ENCODE data around the gene GPR78. TPM values are rescaled to one million over a fixed set of nuclear protein-coding genes. Genes with fewer than 3 reads are reported as not detected.

Gene GPR78
- total and polyA plus RNA-seq, 2 of the 13 experiments (the other 11 are each of a cell fraction or from before 2014, with no cell fraction given) = 0.01 to 0.07 TPM

- TF ChIP-seq HNRNPLL (IDR thresholded peaks at IDR 0.05; ENCODE audit: low read depth, low read length, poor library complexity, severe bottlenecking) = no peak
These were observed 2.2 kb upstream of the GPR78 start (continued) for GRCh38 chr4:8577972-8578371.

DNA sequence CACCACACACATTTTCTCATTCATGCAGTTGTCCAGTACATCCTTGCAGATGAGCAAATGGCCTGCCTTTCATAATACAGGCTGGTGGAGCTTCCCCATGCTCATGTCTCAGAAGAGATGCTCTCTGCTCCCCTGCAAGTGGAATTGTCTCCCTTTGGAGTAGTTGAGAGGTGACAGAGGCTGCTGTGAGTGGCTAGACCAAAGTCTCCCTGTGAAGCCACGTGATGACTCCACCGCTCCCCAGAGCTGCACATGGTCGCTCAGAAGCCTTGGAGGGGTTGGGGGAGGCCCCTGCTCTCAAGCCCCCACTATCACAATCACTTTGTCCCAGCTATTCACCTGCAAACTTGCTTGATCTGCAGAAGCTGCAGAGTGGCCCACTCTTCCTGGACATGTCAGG lies 1.5 kb upstream of the GPR78 start:
- Histone ChIP-seq H3K4me1 (ENCODE audit: insufficient read depth, low read length) (no peaks in the 10 kb centered on the region), H4K20me1 (ENCODE audit: insufficient read depth, low read length) (0 out of 2 replicates have a peak, but pooled peaks cover 3% of the 10 kb centered on the region), H3K27me3 (ENCODE audit: control insufficient read depth in 1 of 2, insufficient read depth in 2 of 2, low read length in 2 of 2) (peaks cover 1 to 5% of the 10 kb centered on the region in 2 experiments; a peak in 1 of 5 replicates), H3K9me3 (ENCODE audit: low read length) (no peaks in the 10 kb centered on the region), H2AFZ (ENCODE audit: low read length) (no peak overlapping the region), H3K4me2 (ENCODE audit: low read depth, low read length) (no peak overlapping the region), H3K27ac (ENCODE audit: extremely low read length, insufficient read depth, low read length) (no peak overlapping the region), H3K4me3 (replicated peaks in 1 of 3; ENCODE audit: insufficient read depth in 1 of 3, low read depth in 2 of 3, low read length in 3 of 3) (no peak overlapping the region), H3K9ac (ENCODE audit: insufficient read depth, low read depth, low read length) (no peak overlapping the region), H3K79me2 (ENCODE audit: insufficient read depth, low read length) (no peaks in the 10 kb centered on the region), H3K36me3 (replicated peaks in 1 of 2; ENCODE audit: control insufficient read depth in 1 of 2, insufficient read depth in 2 of 2, low read length in 2 of 2) (no peaks in the 10 kb centered on the region)
- BruUV-seq (replicated peaks) = no TSS peak
- POLR2A ChIA-PET = no interaction called here
- CTCF ChIA-PET (ENCODE audit: low intra/inter-chr PET ratio, low total read pairs) = no interaction called here
- in situ Hi-C loops (cut with HindIII; ENCODE audit: extremely low pct_ligation_motif_present, low pct_unique_long_range_greater_than_20kb) = no loop called here
- intact Hi-C loops (cut with micrococcal nuclease; ENCODE audit: unreplicated experiment) = no loop called here
- ATAC-seq = no peak
- DNase-seq (ENCODE audit: low spot score) = no peak
- TF ChIP-seq, protein P1, sequence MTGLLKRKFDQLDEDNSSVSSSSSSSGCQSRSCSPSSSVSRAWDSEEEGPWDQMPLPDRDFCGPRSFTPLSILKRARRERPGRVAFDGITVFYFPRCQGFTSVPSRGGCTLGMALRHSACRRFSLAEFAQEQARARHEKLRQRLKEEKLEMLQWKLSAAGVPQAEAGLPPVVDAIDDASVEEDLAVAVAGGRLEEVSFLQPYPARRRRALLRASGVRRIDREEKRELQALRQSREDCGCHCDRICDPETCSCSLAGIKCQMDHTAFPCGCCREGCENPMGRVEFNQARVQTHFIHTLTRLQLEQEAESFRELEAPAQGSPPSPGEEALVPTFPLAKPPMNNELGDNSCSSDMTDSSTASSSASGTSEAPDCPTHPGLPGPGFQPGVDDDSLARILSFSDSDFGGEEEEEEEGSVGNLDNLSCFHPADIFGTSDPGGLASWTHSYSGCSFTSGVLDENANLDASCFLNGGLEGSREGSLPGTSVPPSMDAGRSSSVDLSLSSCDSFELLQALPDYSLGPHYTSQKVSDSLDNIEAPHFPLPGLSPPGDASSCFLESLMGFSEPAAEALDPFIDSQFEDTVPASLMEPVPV (CRISPR knock-in tag; IDR thresholded peaks at IDR 0.05) = no peak
- TF ChIP-seq ADNP (CRISPR knock-in tag; IDR thresholded peaks at IDR 0.05) (no peak), TOPORS (CRISPR knock-in tag; IDR thresholded peaks at IDR 0.05) (no peak), ZNF891 (CRISPR knock-in tag; IDR thresholded peaks at IDR 0.05) (no peak), ZFP37 (CRISPR knock-in tag; IDR thresholded peaks at IDR 0.05; ENCODE audit: borderline replicate concordance) (no peak), FOXA3 (CRISPR knock-in tag; IDR thresholded peaks at IDR 0.05) (no peak), SMAD1 (CRISPR knock-in tag; IDR thresholded peaks at IDR 0.05; ENCODE audit: borderline replicate concordance, low read depth) (no peak)
- TF ChIP-seq, protein P2, sequence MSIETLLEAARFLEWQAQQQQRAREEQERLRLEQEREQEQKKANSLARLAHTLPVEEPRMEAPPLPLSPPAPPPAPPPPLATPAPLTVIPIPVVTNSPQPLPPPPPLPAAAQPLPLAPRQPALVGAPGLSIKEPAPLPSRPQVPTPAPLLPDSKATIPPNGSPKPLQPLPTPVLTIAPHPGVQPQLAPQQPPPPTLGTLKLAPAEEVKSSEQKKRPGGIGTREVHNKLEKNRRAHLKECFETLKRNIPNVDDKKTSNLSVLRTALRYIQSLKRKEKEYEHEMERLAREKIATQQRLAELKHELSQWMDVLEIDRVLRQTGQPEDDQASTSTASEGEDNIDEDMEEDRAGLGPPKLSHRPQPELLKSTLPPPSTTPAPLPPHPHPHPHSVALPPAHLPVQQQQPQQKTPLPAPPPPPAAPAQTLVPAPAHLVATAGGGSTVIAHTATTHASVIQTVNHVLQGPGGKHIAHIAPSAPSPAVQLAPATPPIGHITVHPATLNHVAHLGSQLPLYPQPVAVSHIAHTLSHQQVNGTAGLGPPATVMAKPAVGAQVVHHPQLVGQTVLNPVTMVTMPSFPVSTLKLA (IDR thresholded peaks at IDR 0.05) = peak; percentile 88
- 14% methylated on average over 1 of the region's 3 CpGs for WGBS (ENCODE audit: low lambda C conversion rate)
- no peak for FAIRE-seq
